ENCODE data around the gene SLC16A10. TPM values are rescaled to one million over a fixed set of nuclear protein-coding genes. Genes with fewer than 3 reads are reported as not detected.
"Not testable (repeated sequence)": the region's sequence is repeated elsewhere in the genome, so short reads cannot be mapped to it uniquely, and the experiment has no call there.

Gene SLC16A10
- total RNA-seq, 1 donor from 2014 or later = 8.6 TPM

DNA sequence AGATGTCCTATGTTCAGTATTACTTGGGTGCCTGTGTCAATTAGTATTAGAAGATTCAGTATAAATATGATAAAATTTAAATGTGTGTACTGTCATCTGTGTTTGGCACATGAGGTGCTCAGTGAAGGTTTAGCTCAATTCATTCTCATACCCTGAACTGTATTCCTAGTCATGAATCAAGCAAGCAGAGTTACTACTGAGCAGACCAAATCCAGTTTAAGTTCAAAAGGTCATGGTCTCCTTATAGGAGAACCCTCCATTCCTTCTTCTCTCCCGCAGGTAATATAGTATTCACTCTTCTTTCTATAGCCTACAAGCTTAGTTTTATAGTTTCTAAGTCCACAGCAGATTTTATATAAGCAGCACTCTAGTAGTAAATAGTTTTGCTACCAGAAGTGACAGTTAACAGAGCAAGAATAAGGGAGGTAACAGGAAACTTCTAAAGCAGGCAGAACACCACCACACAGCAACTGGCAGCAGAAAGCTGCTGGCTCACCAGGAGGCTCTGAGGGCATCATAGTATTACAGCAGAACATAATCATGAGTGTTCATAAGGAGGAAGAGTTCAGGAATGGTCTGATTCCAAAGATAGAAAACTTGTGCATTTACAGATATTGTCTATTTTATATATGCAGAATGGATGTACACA lies 133.2 kb downstream of the SLC16A10 start:
- DNase-seq = no peak

DNA sequence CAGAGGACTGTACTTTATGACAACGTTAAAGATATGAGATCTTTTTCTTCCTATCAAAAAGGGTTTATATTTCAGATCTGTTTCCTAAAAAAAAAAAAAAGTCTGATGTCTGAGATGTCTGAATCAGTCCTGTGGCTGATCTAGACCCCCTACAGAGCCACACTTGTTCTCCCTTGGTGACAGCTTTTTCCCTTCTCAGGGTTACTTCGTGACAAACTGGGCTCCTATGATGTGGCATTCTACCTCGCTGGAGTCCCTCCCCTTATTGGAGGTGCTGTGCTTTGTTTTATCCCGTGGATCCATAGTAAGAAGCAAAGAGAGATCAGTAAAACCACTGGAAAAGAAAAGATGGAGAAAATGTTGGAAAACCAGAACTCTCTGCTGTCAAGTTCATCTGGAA lies 134.5 kb downstream of the SLC16A10 start:
- no peak for DNase-seq

DNA sequence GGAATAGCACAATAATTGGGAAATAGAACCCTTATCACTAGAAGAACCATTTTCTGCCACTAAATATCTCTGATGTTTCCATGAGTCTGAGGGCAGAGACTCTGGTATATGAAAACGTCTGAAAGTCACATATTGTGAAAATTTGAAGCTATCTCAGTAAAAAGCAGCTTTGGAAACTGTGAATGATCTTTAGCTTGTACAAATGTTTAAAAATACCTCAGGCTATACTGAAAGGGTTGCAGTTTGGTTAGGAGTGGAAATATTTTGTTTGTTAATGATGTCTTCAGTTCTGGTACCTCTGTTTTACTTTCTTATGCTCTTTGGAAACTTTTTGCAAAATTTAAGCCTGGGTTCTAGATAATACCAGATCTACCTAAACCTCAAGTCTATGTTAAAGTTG lies 135.0 kb downstream of the SLC16A10 start:
- DNase-seq = no peak

DNA sequence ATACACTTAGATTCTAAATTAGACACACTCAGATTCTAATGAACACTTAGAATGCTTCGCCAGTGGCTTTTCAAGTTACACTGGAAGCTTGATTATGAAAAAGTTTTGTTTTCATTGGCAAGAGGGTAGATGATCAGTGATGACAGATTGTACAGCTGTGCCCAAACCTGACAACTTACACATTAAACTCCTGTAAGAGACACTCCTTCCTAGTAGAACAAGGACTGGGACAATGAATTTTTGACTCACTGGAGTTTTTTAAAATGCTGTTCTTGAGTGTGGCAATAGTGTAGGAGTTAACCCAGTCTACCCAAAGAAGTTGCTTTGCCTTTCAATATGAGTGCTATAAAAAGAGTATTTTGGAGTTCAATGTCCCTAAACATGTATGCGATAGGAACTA lies 140.8 kb downstream of the SLC16A10 start:
- DNase-seq = no peak

DNA sequence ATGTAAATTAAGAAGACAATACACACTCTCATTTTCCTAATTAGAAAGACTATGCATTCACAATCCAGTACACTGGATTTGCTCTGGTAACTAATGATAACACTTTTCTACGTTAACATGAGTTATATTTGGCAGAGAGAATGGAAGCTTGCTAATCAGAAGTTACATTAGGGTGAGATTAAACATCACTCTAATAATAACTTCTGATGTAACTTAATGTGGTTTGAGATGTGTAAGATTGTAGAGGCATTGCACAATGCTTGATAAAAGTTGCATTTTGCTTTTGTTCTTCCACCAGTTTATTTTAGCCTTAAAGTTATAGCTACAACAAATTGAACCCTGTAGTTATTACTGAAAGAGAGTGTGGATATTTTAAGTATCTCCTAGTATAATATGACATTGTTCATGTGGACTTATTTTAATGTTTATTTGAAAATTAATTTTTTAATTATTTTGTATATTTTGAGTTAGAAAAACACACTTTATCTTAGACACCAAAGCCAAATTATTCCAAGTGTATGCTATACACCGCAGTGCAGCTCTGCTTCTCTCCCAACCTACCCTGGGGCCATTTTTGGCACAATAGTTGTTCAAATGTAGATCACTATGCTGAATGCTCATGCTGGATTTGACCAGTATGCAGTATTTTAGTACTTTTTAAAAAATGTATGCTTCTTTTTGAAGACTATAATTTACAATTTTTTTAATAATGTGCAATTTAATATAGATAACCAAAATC lies 143.2 kb downstream of the SLC16A10 start:
- no peak for DNase-seq

DNA sequence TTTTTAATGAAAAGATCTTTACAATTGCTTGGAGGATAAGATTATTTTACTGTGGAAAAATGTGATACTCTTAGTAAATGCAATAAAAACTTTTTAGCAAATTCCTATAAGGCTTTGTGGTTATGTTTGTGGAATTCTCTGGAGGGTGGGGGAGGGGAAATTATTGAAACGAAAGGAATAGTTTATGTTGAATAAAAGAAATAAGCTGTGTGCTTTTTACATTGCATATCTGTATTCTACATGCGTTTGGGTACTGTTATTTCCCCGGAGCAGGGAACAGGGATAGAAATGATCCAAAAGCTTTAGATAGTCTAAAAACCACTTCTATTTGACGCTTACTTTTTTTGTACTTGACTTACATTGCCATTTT lies 143.8 kb downstream of the SLC16A10 start:
- DNase-seq = no peak

DNA sequence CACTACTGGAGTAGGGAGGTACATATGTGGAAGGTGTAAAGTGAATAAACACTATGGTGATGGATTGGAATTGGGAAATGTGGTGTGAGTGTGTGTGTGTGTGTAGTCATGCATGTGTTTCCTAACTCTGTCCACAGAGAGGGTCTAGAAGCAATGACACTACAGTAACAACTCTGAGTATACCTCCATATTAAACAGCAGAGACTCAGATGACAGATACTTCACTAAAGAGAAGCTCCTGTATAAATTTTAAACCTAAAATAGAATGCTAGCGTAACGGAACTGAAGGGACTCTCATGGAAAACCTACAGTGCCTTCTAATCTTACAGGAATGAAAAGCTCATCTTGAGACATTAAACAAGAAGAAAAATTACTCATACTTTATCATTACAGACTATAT lies 150.5 kb downstream of the SLC16A10 start:
- DNase-seq = no peak

DNA sequence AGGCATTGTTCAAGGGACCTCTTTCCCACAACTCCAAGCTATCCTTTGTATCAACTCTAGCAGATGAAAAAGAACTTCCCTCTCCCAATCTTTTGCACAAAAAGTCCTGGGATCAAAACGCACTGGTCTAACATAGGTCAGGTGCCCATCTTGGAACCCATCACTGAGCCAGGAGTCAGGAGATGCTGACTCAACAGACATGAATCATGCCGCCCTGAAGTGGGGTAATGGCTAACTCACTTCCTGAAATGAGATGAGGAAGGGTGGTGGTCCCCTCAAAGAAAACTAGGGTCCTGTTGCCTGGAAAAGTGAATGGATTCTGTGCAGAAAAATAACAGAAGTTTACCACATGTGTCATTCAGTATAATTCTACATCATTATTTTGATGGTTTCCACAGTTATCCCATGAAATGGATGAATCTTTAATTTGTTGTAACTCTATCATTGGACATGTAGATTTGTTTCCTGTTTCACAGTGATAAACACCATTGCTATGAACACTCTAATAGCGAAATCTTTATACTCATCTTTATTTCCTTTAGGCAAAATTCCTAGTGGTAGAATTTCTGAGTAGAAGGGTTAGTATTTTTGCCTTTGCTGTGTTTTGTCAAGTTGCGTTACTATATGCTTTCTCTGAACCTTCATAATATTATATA lies 151.3 kb downstream of the SLC16A10 start:
- DNase-seq = no peak

DNA sequence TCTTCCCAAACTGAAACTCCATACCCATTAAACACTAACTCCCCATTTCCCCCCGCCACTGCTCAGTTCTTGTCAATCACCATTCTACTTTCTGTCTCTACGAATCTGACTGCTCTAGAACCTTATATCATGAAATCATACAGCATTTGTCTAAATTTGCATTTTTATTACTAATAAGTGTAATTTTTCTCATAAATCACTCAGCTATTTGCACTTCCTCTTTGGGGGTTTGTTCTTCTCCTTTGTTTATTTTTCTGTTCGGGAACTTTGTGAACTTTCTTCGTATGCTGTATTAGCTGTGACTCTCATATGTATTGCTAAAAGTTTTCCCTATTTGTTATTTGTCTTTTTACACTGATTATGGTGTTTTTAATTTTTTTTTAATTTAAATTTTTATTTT lies 152.2 kb downstream of the SLC16A10 start:
- no peak for DNase-seq

DNA sequence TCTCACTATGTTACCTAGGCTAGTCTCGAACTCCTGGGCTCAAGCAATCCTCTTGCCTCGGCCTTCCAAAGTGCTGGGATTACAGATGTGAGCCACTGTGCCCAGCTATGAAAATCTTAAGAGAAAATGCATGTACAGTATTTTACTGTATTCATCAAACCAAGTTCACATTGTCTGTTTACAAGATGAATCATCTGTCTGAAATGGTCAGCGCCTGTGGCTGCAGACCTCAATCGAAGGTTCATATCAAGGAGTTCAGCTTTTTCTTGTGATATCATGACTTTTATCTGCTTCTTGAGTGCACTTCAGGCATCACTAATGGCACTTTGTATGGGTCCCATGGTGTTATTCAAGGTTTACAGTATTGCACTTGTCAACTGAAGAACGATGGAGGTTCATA lies 155.1 kb downstream of the SLC16A10 start:
- no peak for DNase-seq

DNA sequence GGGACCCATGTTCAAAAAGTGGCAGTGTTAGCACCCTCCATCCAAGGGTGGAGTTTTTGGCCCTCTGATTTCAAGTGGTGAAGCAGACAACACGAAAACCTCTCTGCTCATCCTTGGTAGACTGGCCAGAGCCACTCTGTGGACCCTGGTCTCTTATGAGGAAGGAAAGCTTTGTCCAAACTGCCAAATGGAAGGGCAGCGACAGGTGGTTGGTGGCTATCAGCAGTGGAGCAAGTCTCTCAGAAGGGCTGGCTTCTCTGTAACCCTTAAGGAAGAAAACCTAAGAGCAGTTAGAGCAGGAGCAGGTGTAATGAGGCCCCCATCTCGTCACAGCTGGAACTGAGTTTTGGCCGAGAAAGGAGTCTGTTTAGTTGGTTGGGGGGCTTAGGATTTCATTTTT lies 155.8 kb downstream of the SLC16A10 start:
- no peak for DNase-seq

DNA sequence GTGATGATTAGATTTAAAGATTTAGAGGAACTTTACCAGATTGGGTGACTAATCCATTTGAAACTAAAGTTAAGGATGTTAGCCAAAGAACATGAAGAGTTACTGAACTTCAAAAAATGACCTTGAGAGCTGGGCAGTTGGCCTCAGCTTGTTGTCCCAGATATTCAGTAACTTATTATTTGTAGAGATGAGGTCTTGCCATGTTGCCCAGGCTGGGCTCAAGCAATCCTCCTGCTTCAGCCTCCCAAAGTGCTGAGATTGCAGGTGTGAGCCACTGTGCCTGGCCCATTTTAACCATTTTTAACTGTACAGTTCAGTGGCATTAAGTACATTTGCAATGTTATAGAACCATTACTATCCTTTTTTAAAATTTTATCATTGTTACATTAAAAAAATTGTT lies 161.5 kb downstream of the SLC16A10 start:
- DNase-seq = no peak

DNA sequence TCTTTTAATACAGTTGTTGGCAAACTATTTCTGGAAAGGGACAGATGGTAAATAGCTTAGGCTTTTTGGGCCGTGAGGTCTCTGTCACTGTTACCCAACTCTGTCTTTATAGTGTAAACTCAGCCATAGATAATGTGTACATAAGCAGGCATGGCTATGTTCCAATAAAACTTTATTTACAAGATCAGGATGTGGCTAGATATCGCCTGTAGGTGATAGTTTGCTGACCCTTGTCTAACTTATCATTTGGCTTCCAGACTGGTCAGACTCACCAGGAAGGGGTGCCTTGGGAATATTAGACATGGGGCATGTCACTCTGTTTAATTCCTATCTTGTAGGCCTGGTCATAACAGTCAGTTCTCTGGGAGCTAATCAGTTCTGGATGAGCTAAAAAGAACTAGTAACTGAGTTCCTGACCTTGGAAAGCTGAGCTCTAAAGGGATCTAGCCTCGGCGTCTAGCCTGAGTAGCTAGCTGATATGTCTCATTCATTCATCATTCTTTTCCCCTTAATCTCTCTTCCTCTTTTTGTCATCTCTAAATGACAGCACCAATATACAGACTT lies 163.6 kb downstream of the SLC16A10 start:
- no peak for DNase-seq

DNA sequence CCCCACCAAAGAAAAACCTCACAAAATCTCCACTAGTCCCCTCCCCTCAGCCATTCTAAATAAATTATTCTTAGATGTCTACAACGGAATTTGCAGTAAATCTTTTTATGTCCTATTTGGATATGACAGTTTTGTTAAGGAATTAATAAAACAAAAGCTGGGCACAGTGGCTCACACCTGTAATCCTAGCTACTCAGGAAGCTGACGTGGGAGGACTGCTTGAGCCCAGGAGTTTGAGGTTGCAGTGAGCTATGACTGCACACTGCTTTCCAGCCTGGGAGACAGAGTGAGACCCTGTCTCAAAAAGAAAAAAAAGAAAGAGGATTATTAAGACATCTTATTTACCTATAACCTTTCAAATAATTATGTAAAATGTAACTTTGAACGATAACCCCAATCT lies 165.4 kb downstream of the SLC16A10 start:
- no peak for DNase-seq

DNA sequence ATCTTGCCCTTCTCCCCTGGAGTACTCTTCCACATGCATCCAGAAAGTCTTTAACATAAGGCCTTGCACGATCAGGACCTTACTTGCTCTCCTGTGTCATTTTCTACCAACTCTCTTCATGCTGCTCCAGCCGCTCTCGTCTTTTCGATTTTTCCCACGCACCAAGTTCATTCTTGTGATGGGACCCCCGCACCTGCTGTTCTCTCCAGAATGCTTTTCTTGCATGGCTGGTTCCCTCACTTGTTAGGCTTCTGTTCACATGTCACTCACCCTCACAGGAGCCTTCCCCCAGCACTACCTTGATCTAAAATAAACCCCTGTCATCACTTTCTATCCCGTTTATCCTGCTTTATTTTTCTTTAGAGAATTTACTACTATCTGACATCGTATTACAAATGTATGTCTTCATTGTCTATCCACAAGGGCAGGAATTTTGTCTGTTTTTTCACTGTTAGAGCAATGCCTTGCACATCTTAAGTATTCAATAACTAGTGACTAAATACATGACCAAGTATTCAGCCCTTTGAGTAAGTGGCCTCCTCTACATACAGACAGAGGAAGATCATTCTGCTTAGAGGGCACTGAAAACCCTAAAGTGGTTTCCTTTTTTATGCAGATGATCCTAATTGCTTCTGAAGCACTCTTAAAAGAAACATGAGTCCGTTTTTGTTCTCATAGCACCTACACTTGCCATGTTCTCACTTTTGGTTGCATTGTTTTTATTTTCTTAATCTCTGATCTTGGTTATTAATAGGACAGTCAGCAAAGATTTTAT lies 166.9 kb downstream of the SLC16A10 start:
- no peak for DNase-seq

DNA sequence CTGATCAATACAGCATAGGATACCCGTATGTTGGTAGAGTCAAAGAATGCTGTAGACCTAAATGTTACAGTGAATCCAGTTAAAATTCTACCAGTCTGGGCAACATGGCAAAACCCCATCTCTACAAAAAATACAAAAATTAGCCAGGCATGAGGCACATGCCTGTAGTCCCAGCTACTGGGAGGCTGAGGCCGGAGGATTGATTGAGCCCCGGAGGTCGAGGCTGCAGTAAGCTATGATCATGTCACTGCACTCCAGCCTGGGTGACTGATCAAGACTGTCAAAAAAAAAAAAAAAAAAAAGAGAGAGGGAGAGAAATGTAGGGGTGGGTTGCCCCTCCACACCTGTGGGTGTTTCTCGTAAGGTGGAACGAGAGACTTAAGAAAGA lies 167.5 kb downstream of the SLC16A10 start:
- no peak for DNase-seq

DNA sequence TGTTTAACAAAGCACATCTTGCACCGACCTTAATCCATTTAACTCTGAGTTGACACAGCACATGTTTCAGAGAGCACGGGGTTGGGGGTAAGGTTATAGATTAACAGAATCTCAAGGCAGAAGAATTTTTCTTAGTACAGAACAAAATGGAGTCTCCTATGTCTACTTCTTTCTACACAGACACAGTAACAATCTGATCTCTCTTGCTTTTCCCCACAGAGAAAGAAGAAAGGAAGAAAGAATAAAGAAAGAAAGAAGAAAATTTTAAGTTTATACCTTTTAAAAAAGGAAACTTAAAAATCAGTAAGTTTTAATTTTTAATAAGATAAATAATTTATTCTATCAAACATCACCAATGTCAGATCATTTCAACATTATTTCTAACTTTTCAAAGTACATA lies 168.5 kb downstream of the SLC16A10 start:
- not testable (repeated sequence) for DNase-seq

DNA sequence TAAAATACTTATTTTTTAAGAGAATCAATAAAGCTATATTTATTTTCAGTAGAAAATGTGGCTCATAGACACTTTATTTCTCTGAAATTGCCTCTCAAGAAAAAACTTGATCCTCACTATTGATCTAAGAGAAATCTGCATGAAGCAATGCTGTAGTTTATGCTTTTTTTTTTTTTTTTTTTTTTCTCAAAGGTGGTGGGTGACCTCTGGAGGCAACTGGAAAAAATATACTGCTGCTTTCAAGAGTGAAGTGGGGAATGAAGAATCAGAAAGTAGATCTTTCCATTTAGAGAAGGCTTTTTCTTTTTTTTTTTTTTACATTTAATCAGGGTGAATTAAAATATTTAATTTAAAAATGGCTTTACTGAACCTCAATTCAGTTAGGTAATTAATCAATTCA lies 169.3 kb downstream of the SLC16A10 start:
- no peak for DNase-seq

DNA sequence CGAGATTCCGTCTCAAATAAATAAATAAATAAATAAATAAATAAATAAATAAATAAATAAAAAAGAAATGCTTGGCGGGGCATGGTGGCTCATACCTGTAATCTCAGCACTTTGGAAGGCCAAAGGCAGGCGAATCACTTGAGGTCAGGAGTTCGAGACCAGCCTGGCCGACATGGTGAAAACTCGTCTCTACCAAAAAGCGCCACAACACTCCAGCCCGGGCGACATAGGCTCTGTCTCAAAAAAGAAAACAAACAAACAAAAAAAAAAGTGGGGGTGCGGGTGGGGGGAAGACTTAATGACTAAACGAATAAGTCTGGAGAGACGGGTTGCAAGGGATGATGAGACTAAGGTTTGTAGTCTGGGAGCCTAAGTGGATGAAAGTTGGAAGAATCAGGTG lies 170.7 kb downstream of the SLC16A10 start:
- DNase-seq = no peak

DNA sequence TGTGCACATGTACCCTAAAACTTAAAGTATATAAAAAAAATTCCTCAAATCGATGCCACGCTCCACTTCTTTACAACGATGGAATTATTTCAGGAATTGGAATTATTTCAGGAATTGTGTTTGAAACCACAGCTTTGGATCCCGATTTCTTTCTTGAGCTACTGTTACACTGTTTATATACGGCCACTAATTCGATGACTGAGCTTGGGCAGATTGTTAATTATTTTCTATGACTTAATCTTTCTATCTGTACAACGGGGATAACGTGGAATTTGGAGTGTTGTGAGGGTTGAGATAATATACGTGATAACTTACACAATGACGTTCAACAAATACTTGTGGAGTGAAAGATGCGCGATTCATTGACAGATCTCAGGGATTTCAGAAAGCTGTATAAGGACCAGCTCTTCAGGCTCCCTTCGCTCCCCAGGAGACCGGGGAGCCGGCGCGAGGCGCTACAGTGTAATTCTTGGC lies 171.3 kb downstream of the SLC16A10 start:
- DNase-seq = peak; percentile 88

DNA sequence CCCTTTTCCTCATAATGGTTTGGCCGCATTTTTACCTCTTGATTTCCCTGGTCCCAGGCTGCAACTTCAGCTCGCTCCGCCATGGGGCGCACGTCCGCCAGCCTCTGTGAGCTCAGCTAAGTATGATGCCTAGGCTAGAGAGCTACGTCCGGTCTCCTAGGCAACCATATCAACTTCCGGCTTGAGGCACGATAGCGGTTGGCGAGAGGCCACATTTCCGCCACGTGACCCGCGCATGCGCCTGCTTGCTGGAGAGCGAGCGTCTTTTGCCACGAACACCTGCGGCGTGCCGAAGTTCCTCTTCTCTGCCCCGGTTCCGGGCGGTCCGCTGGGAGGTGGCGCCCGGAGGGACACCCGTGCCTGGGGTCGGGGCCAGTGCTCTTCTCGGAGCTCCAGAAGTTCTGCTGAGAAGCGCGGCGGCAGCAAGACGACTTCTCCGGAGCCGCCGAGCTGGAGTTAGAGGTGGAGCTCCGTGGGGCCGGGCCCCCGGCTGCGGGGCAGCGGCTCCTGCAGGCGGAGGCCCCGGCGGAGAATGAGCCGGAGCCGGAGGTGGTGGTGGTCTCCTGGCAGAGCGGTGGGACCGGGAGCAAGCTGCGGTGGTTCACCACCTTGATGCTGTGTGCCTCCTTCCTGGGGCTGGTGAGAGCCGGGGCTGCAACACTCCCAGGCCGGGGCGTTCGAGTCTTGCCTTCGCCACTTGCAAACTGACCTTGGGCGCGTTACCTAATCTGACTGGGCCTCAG lies 172.0 kb downstream of the SLC16A10 start:
- DNase-seq = peak; percentile 99
